Activated T-cell treated with anti-CD3 and anti-CD28 coated beads, Interleukin-2, amount 50 U/mL, for 4 hours (primary cell): ENCODE results near the gene GNAT3. TPM values are rescaled to one million over a fixed set of nuclear protein-coding genes. Genes with fewer than 3 reads are reported as not detected.

Experiments
- ATAC-seq, 2 donors: fragments of 200-7000 bp; cut with Tn5 transposase; one replicate each; pipeline ENCODE4 v1.10.0; 2021
- DNase-seq: peaks from one replicate; pipeline ENCODE4 v3.0.0-alpha.2; 2020
- H3K27me3 Mint-ChIP-seq: one replicate; pipeline ENCODE4 v1.8.0; 2021; ENCODE audit warnings: low read depth, mixed read lengths
- H3K36me3 Mint-ChIP-seq: one replicate; pipeline ENCODE4 v1.8.0; 2022; ENCODE audit warnings: mixed read lengths; ENCODE audit not compliant: insufficient read depth
- H3K4me1 Mint-ChIP-seq: one replicate; pipeline ENCODE4 v1.8.0; 2021; ENCODE audit warnings: low read depth, mixed read lengths
- H3K4me3 Mint-ChIP-seq: one replicate; pipeline ENCODE4 v1.8.0; 2021; ENCODE audit warnings: mild to moderate bottlenecking, moderate library complexity, mixed read lengths
- H3K9me3 Mint-ChIP-seq: one replicate; pipeline ENCODE4 v1.8.0; 2021; ENCODE audit warnings: mixed read lengths
- total RNA-seq, 3 donors: library from RNA; stranded (reverse); gene quantifications; one replicate each; pipeline ENCODE4 v1.2.1, GENCODE V29; 2021

The GNAT3 gene
- total RNA-seq, 3 donors from 2014 or later = not detected

- no peaks in the 10 kb centered on the region for H3K4me1 Mint-ChIP-seq
- no peak for ATAC-seq
- no peaks in the 10 kb centered on the region for H3K9me3 Mint-ChIP-seq
- no peaks in the 10 kb centered on the region for H3K36me3 Mint-ChIP-seq
- H3K27me3 Mint-ChIP-seq = no peaks in the 10 kb centered on the region
- no peak overlapping the region for H3K4me3 Mint-ChIP-seq
- no peak for DNase-seq
These were observed 23.0 kb downstream of the GNAT3 start for GRCh38 chr7:80488851-80489370.

GRCh38 chr7:80488406-80488805 lies 23.5 kb downstream of the GNAT3 start:
- Mint-ChIP-seq H3K36me3 (no peaks in the 10 kb centered on the region), H3K9me3 (no peaks in the 10 kb centered on the region), H3K4me1 (no peaks in the 10 kb centered on the region), H3K4me3 (no peak overlapping the region), H3K27me3 (no peaks in the 10 kb centered on the region)
- DNase-seq (no peak), ATAC-seq (no peak)

- no peak for DNase-seq
- ATAC-seq = no peak
- no peaks in the 10 kb centered on the region for H3K36me3 Mint-ChIP-seq
- no peaks in the 10 kb centered on the region for H3K4me1 Mint-ChIP-seq
- no peak overlapping the region for H3K4me3 Mint-ChIP-seq
- no peaks in the 10 kb centered on the region for H3K9me3 Mint-ChIP-seq
- H3K27me3 Mint-ChIP-seq = no peaks in the 10 kb centered on the region
These were observed 26.1 kb downstream of the GNAT3 start for GRCh38 chr7:80485721-80486120.

GRCh38 chr7:80482950-80483349 lies 28.9 kb downstream of the GNAT3 start:
- no peak overlapping the region for H3K4me3 Mint-ChIP-seq
- no peaks in the 10 kb centered on the region for H3K27me3 Mint-ChIP-seq
- no peaks in the 10 kb centered on the region for H3K36me3 Mint-ChIP-seq
- DNase-seq (no peak), ATAC-seq (no peak)
- no peaks in the 10 kb centered on the region for H3K9me3 Mint-ChIP-seq
- no peaks in the 10 kb centered on the region for H3K4me1 Mint-ChIP-seq

- DNase-seq (no peak), ATAC-seq (no peak)
- Mint-ChIP-seq H3K4me3 (no peak overlapping the region), H3K27me3 (no peaks in the 10 kb centered on the region), H3K36me3 (no peaks in the 10 kb centered on the region), H3K9me3 (no peaks in the 10 kb centered on the region), H3K4me1 (no peaks in the 10 kb centered on the region)
These were observed 30.5 kb downstream of the GNAT3 start for GRCh38 chr7:80481196-80481884.

GRCh38 chr7:80480566-80480965 lies 31.3 kb downstream of the GNAT3 start:
- Mint-ChIP-seq H3K27me3 (no peaks in the 10 kb centered on the region), H3K9me3 (no peaks in the 10 kb centered on the region), H3K4me3 (no peak overlapping the region), H3K4me1 (no peaks in the 10 kb centered on the region), H3K36me3 (no peaks in the 10 kb centered on the region)
- ATAC-seq (no peak), DNase-seq (no peak)

GRCh38 chr7:80478683-80479082 lies 33.2 kb downstream of the GNAT3 start:
- DNase-seq = no peak
- H3K27me3 Mint-ChIP-seq = no peaks in the 10 kb centered on the region
- no peak for ATAC-seq
- no peaks in the 10 kb centered on the region for H3K36me3 Mint-ChIP-seq
- no peaks in the 10 kb centered on the region for H3K9me3 Mint-ChIP-seq
- no peaks in the 10 kb centered on the region for H3K4me1 Mint-ChIP-seq
- no peak overlapping the region for H3K4me3 Mint-ChIP-seq

- no peak overlapping the region for H3K4me3 Mint-ChIP-seq
- H3K9me3 Mint-ChIP-seq = no peaks in the 10 kb centered on the region
- H3K36me3 Mint-ChIP-seq = no peaks in the 10 kb centered on the region
- no peaks in the 10 kb centered on the region for H3K27me3 Mint-ChIP-seq
- H3K4me1 Mint-ChIP-seq = no peaks in the 10 kb centered on the region
- ATAC-seq (no peak), DNase-seq (no peak)
These were observed 35.8 kb downstream of the GNAT3 start for GRCh38 chr7:80476035-80476434.

GRCh38 chr7:80475383-80475782 lies 36.5 kb downstream of the GNAT3 start:
- H3K9me3 Mint-ChIP-seq = no peaks in the 10 kb centered on the region
- ATAC-seq (no peak), DNase-seq (no peak)
- no peaks in the 10 kb centered on the region for H3K4me1 Mint-ChIP-seq
- no peak overlapping the region for H3K4me3 Mint-ChIP-seq
- no peaks in the 10 kb centered on the region for H3K27me3 Mint-ChIP-seq
- H3K36me3 Mint-ChIP-seq = no peaks in the 10 kb centered on the region

GRCh38 chr7:80473751-80474150 lies 38.1 kb downstream of the GNAT3 start:
- Mint-ChIP-seq H3K9me3 (no peaks in the 10 kb centered on the region), H3K4me1 (no peaks in the 10 kb centered on the region)

GRCh38 chr7:80472491-80473200 lies 39.2 kb downstream of the GNAT3 start:
- Mint-ChIP-seq H3K4me3 (no peak overlapping the region), H3K4me1 (no peaks in the 10 kb centered on the region), H3K27me3 (no peaks in the 10 kb centered on the region), H3K9me3 (no peaks in the 10 kb centered on the region), H3K36me3 (no peaks in the 10 kb centered on the region)
- DNase-seq = no peak
- no peak for ATAC-seq

More at GRCh38 chr7:80473751-80474150, 38.1 kb downstream of the GNAT3 start:
- ATAC-seq = no peak
- DNase-seq = no peak
- no peak overlapping the region for H3K4me3 Mint-ChIP-seq
- no peaks in the 10 kb centered on the region for H3K36me3 Mint-ChIP-seq
- no peaks in the 10 kb centered on the region for H3K27me3 Mint-ChIP-seq

GRCh38 chr7:80468931-80469714 lies 42.7 kb downstream of the GNAT3 start:
- H3K9me3 Mint-ChIP-seq = no peaks in the 10 kb centered on the region
- no peaks in the 10 kb centered on the region for H3K4me1 Mint-ChIP-seq
- H3K27me3 Mint-ChIP-seq = no peaks in the 10 kb centered on the region
- H3K4me3 Mint-ChIP-seq = no peak overlapping the region
- no peaks in the 10 kb centered on the region for H3K36me3 Mint-ChIP-seq
- DNase-seq (no peak), ATAC-seq (no peak)

- ATAC-seq = no peak
- no peak for DNase-seq
- Mint-ChIP-seq H3K9me3 (peaks cover 3% of the 10 kb centered on the region), H3K36me3 (no peaks in the 10 kb centered on the region), H3K4me1 (no peaks in the 10 kb centered on the region), H3K4me3 (no peak overlapping the region), H3K27me3 (no peaks in the 10 kb centered on the region)
These were observed 44.8 kb downstream of the GNAT3 start for GRCh38 chr7:80467069-80467468.

- no peak for ATAC-seq
- no peaks in the 10 kb centered on the region for H3K4me1 Mint-ChIP-seq
- no peak overlapping the region for H3K4me3 Mint-ChIP-seq
- DNase-seq = no peak
- H3K9me3 Mint-ChIP-seq = peaks cover 3% of the 10 kb centered on the region
- no peaks in the 10 kb centered on the region for H3K36me3 Mint-ChIP-seq
- no peaks in the 10 kb centered on the region for H3K27me3 Mint-ChIP-seq
These were observed 45.2 kb downstream of the GNAT3 start for GRCh38 chr7:80466636-80467035.
